Right forelimb (tissue), 1 donor: ENCODE measurements around the gene ULK2.
"Not testable (repeated sequence)": the region's sequence is repeated elsewhere in the genome, so short reads cannot be mapped to it uniquely, and the experiment has no call there.

Source experiments
- DNase-seq: peaks from one replicate; pipeline ENCODE4 v3.0.0-alpha.2; 2018

The ULK2 gene

GRCh38 chr17:19867329-19868078 lies at the start of gene ULK2:
Gene ULK2 (minus strand): TSS chr17:19867936. CDS start chr17:19867417, 519 bp downstream.
- peak; percentile 83 for DNase-seq

- DNase-seq = no peak
Measured at GRCh38 chr17:19915245-19915978, 47.7 kb upstream of the ULK2 start.

GRCh38 chr17:19911033-19911432 lies 43.3 kb upstream of the ULK2 start:
- DNase-seq = no peak

GRCh38 chr17:19909139-19909538 lies 41.4 kb upstream of the ULK2 start:
- DNase-seq = no peak

GRCh38 chr17:19905502-19905901 lies 37.8 kb upstream of the ULK2 start:
- no peak for DNase-seq

- DNase-seq = no peak
Measured at GRCh38 chr17:19904924-19905323, 37.2 kb upstream of the ULK2 start.

GRCh38 chr17:19904412-19904811 lies 36.7 kb upstream of the ULK2 start:
- DNase-seq = no peak

- DNase-seq = no peak
Measured at GRCh38 chr17:19900809-19901208, 33.1 kb upstream of the ULK2 start.

- no peak for DNase-seq
Measured at GRCh38 chr17:19897903-19898302, 30.2 kb upstream of the ULK2 start.

GRCh38 chr17:19897090-19897837 lies 29.5 kb upstream of the ULK2 start:
- DNase-seq = no peak

- no peak for DNase-seq
Measured at GRCh38 chr17:19896679-19897078, 28.9 kb upstream of the ULK2 start.

- not testable (repeated sequence) for DNase-seq
Measured at GRCh38 chr17:19890554-19890953, 22.8 kb upstream of the ULK2 start.

- DNase-seq = not testable (repeated sequence)
Measured at GRCh38 chr17:19890001-19890400, 22.3 kb upstream of the ULK2 start.

- DNase-seq = no peak
Measured at GRCh38 chr17:19886116-19886515, 18.4 kb upstream of the ULK2 start.

- no peak for DNase-seq
Measured at GRCh38 chr17:19883537-19884215, 15.9 kb upstream of the ULK2 start.

- no peak for DNase-seq
Measured at GRCh38 chr17:19880393-19880792, 12.7 kb upstream of the ULK2 start.

- no peak for DNase-seq
Measured at GRCh38 chr17:19877364-19877945, 9.7 kb upstream of the ULK2 start.

- no peak for DNase-seq
Measured at GRCh38 chr17:19876529-19877161, 8.9 kb upstream of the ULK2 start.

- DNase-seq = no peak
Measured at GRCh38 chr17:19874256-19874655, 6.5 kb upstream of the ULK2 start.

- no peak for DNase-seq
Measured at GRCh38 chr17:19873346-19873745, 5.6 kb upstream of the ULK2 start.

- DNase-seq = no peak
Measured at GRCh38 chr17:19868079-19868395, 301 bp upstream of the ULK2 start.

GRCh38 chr17:19867079-19867328 lies 732 bp downstream of the ULK2 start:
- peak; percentile 79 for DNase-seq

GRCh38 chr17:19865021-19865420 lies 2.7 kb downstream of the ULK2 start:
- no peak for DNase-seq
